ENCODE data around the gene ARHGAP28.

Gene ARHGAP28

DNA sequence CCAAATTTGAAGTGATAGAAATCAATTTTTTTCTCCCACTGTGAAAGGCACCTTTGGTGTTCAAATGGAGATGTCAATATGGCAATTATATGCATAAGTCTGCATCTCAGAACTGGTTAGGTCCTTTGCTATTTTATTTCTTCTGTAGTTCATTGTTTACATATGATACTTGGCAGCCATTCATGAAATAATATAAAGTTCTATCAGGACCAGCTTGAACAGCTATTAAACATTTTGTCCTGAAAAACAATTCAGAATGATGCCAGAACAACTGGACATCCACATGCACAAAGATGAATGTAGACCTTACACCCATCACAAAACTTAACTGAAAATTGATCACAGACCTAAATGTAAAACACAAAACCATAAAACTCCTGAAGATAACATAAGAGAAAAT lies 41.8 kb upstream of the ARHGAP28 start:
- TF ChIP-seq TAF1 (IDR thresholded peaks at IDR 0.05; ENCODE audit: low read depth) = no peak
- no peak for TF ChIP-seq FOXM1 (IDR thresholded peaks at IDR 0.05; ENCODE audit: borderline replicate concordance, low read depth)
- no peak for TF ChIP-seq YY1 (IDR thresholded peaks at IDR 0.05; ENCODE audit: low read depth)
- TF ChIP-seq NFIC (IDR thresholded peaks at IDR 0.05) = no peak
- TF ChIP-seq CREB1 (IDR thresholded peaks at IDR 0.05; ENCODE audit: low read depth) = no peak
- TF ChIP-seq EP300 (IDR thresholded peaks at IDR 0.05; ENCODE audit: borderline replicate concordance) = no peak
- TF ChIP-seq, protein P1, sequence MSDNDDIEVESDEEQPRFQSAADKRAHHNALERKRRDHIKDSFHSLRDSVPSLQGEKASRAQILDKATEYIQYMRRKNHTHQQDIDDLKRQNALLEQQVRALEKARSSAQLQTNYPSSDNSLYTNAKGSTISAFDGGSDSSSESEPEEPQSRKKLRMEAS (IDR thresholded peaks at IDR 0.05) = no peak
- no peak for TF ChIP-seq TEAD4 (IDR thresholded peaks at IDR 0.05)
- TF ChIP-seq TCF12 (IDR thresholded peaks at IDR 0.05; ENCODE audit: low read depth) = no peak
- TF ChIP-seq CEBPB (IDR thresholded peaks at IDR 0.05) = no peak
- TF ChIP-seq, protein P2, sequence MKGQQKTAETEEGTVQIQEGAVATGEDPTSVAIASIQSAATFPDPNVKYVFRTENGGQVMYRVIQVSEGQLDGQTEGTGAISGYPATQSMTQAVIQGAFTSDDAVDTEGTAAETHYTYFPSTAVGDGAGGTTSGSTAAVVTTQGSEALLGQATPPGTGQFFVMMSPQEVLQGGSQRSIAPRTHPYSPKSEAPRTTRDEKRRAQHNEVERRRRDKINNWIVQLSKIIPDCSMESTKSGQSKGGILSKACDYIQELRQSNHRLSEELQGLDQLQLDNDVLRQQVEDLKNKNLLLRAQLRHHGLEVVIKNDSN (IDR thresholded peaks at IDR 0.05) = no peak
- no peak for TF ChIP-seq RAD21 (IDR thresholded peaks at IDR 0.05; ENCODE audit: low read depth)

DNA sequence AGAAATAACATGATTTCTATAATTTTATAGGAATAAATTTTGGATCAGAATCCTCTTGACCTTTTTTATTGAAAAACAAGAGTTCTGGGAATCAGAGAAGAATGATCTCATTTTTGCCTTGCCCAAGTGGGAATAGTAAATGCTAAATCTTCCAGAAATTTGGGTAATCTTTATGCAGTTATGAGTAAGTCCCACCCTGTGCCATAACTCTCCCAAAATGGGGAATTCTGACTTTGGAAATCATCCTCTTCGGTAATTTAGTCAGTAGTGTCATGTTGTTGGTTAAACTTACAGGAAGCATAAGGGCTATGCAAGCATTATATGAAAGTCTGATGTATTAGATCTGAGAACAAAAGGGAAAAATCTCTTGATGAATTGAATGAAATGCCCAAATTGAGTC lies 20.6 kb upstream of the ARHGAP28 start:
- TF ChIP-seq YY1 (IDR thresholded peaks at IDR 0.05; ENCODE audit: low read depth) = no peak

DNA sequence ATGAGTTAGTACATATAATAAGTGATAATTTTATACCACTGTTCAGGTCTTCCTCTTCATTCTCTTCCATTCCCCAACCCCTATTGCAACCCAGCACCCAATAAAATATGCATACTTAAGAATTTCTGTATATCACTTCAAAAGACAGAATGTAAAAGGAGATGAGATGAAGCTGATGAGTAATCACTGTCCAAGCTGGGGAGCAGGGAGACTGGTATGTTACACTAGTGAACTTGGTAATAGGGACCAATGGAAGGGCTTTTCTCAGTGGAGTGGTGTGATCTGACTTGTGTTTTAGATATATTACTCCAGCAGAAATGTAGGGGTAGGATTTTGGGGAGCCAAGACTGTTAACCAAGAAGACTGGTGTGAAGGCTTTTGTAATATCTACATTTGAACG lies 18.0 kb upstream of the ARHGAP28 start:
- TF ChIP-seq EGR1 (IDR thresholded peaks at IDR 0.05) = no peak
- no peak for TF ChIP-seq NFIC (IDR thresholded peaks at IDR 0.05)
- no peak for TF ChIP-seq TAF1 (IDR thresholded peaks at IDR 0.05; ENCODE audit: low read depth)
- TF ChIP-seq, protein P1 (IDR thresholded peaks at IDR 0.05) = no peak
- TF ChIP-seq, protein P3, sequence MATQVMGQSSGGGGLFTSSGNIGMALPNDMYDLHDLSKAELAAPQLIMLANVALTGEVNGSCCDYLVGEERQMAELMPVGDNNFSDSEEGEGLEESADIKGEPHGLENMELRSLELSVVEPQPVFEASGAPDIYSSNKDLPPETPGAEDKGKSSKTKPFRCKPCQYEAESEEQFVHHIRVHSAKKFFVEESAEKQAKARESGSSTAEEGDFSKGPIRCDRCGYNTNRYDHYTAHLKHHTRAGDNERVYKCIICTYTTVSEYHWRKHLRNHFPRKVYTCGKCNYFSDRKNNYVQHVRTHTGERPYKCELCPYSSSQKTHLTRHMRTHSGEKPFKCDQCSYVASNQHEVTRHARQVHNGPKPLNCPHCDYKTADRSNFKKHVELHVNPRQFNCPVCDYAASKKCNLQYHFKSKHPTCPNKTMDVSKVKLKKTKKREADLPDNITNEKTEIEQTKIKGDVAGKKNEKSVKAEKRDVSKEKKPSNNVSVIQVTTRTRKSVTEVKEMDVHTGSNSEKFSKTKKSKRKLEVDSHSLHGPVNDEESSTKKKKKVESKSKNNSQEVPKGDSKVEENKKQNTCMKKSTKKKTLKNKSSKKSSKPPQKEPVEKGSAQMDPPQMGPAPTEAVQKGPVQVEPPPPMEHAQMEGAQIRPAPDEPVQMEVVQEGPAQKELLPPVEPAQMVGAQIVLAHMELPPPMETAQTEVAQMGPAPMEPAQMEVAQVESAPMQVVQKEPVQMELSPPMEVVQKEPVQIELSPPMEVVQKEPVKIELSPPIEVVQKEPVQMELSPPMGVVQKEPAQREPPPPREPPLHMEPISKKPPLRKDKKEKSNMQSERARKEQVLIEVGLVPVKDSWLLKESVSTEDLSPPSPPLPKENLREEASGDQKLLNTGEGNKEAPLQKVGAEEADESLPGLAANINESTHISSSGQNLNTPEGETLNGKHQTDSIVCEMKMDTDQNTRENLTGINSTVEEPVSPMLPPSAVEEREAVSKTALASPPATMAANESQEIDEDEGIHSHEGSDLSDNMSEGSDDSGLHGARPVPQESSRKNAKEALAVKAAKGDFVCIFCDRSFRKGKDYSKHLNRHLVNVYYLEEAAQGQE (IDR thresholded peaks at IDR 0.05; ENCODE audit: low read depth) = no peak
- no peak for TF ChIP-seq RAD21 (IDR thresholded peaks at IDR 0.05; ENCODE audit: low read depth)
- no peak for TF ChIP-seq CREB1 (IDR thresholded peaks at IDR 0.05; ENCODE audit: low read depth)
- no peak for TF ChIP-seq TEAD4 (IDR thresholded peaks at IDR 0.05)
- TF ChIP-seq YY1 (IDR thresholded peaks at IDR 0.05; ENCODE audit: low read depth) = no peak
- no peak for TF ChIP-seq EP300 (IDR thresholded peaks at IDR 0.05; ENCODE audit: borderline replicate concordance)
- no peak for TF ChIP-seq CEBPB (IDR thresholded peaks at IDR 0.05)
- no peak for TF ChIP-seq TCF12 (IDR thresholded peaks at IDR 0.05; ENCODE audit: low read depth)
- no peak for TF ChIP-seq FOXM1 (IDR thresholded peaks at IDR 0.05; ENCODE audit: borderline replicate concordance, low read depth)
- TF ChIP-seq ZBTB7A (IDR thresholded peaks at IDR 0.05; ENCODE audit: low read depth) = no peak
- TF ChIP-seq, protein P2 (IDR thresholded peaks at IDR 0.05) = no peak

DNA sequence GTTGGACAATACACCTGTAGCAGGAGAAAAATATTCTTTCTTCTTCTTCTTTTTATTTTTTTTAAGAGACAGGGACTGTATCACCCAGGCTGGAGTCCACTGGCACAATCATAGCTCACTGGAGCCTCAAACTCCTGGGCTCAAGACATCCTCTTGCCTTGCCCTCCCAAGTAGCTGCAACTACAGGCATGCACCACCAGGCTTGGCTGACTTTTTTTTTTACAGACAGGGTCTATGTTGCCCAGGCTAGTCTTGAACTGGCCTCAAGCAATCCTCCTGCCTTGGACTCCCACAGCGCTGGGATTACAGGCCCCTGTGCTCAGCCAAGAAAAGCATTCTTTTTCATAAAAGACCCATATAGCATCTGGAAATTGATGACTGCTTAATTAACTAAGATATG lies 17.1 kb upstream of the ARHGAP28 start:
- TF ChIP-seq EP300 (IDR thresholded peaks at IDR 0.05; ENCODE audit: borderline replicate concordance) (no peak), TAF1 (IDR thresholded peaks at IDR 0.05; ENCODE audit: low read depth) (no peak), TEAD4 (IDR thresholded peaks at IDR 0.05) (no peak), EGR1 (IDR thresholded peaks at IDR 0.05) (no peak), RAD21 (IDR thresholded peaks at IDR 0.05; ENCODE audit: low read depth) (no peak), CREB1 (IDR thresholded peaks at IDR 0.05; ENCODE audit: low read depth) (no peak), FOXM1 (IDR thresholded peaks at IDR 0.05; ENCODE audit: borderline replicate concordance, low read depth) (no peak), TCF12 (IDR thresholded peaks at IDR 0.05; ENCODE audit: low read depth) (no peak), CEBPB (IDR thresholded peaks at IDR 0.05) (no peak), ZBTB7A (IDR thresholded peaks at IDR 0.05; ENCODE audit: low read depth) (no peak), NFIC (IDR thresholded peaks at IDR 0.05) (no peak)
- TF ChIP-seq, protein P1 (IDR thresholded peaks at IDR 0.05) = no peak
- TF ChIP-seq, protein P2 (IDR thresholded peaks at IDR 0.05) = no peak
- TF ChIP-seq, protein P3 (IDR thresholded peaks at IDR 0.05; ENCODE audit: low read depth) = no peak

DNA sequence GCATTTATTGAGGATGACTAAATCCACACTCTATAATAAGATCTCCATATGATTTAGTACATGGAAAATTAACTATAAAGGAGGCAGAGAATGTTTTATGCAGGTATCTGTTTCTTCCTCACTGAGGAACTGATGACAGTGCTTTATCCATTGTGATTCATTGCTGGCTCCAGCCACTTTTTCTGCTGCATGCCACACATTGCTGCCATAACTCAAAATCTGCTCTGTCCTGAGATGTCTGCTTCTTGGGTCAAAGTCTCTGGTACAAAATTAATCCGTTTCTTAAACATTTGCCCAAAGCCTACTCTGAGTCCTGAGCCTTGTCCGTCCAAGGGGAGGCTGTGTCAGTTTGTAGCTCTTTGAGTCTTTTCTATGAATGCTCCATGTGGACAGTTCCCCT lies 15.5 kb upstream of the ARHGAP28 start:
- no peak for TF ChIP-seq CREB1 (IDR thresholded peaks at IDR 0.05; ENCODE audit: low read depth)
- TF ChIP-seq, protein P3 (IDR thresholded peaks at IDR 0.05; ENCODE audit: low read depth) = no peak
- no peak for TF ChIP-seq CEBPB (IDR thresholded peaks at IDR 0.05)
- no peak for TF ChIP-seq TCF12 (IDR thresholded peaks at IDR 0.05; ENCODE audit: low read depth)
- TF ChIP-seq TAF1 (IDR thresholded peaks at IDR 0.05; ENCODE audit: low read depth) = no peak
- TF ChIP-seq, protein P1 (IDR thresholded peaks at IDR 0.05) = no peak
- no peak for TF ChIP-seq ZBTB7A (IDR thresholded peaks at IDR 0.05; ENCODE audit: low read depth)
- TF ChIP-seq NFIC (IDR thresholded peaks at IDR 0.05) = no peak
- TF ChIP-seq EP300 (IDR thresholded peaks at IDR 0.05; ENCODE audit: borderline replicate concordance) = no peak
- no peak for TF ChIP-seq RAD21 (IDR thresholded peaks at IDR 0.05; ENCODE audit: low read depth)
- no peak for TF ChIP-seq YY1 (IDR thresholded peaks at IDR 0.05; ENCODE audit: low read depth)
- TF ChIP-seq TEAD4 (IDR thresholded peaks at IDR 0.05) = no peak
- no peak for TF ChIP-seq EGR1 (IDR thresholded peaks at IDR 0.05)
